Nasal cavity respiratory epithelium epithelial cell of viscerocranial mucosa (primary cell): ENCODE data around the gene RNASEL. TPM values are rescaled to one million over a fixed set of nuclear protein-coding genes. Genes with fewer than 3 reads are reported as not detected.

ENCODE experiments used
- total RNA-seq: library from RNA; depleted of rRNA; stranded (reverse); fragments of >200 nt; gene quantifications from 2 replicates; pipeline ENCODE4 v1.2.3, GENCODE V29; 2014

The RNASEL gene
- total RNA-seq: 3.4 and 11.4 TPM in 2 replicates

DNA sequence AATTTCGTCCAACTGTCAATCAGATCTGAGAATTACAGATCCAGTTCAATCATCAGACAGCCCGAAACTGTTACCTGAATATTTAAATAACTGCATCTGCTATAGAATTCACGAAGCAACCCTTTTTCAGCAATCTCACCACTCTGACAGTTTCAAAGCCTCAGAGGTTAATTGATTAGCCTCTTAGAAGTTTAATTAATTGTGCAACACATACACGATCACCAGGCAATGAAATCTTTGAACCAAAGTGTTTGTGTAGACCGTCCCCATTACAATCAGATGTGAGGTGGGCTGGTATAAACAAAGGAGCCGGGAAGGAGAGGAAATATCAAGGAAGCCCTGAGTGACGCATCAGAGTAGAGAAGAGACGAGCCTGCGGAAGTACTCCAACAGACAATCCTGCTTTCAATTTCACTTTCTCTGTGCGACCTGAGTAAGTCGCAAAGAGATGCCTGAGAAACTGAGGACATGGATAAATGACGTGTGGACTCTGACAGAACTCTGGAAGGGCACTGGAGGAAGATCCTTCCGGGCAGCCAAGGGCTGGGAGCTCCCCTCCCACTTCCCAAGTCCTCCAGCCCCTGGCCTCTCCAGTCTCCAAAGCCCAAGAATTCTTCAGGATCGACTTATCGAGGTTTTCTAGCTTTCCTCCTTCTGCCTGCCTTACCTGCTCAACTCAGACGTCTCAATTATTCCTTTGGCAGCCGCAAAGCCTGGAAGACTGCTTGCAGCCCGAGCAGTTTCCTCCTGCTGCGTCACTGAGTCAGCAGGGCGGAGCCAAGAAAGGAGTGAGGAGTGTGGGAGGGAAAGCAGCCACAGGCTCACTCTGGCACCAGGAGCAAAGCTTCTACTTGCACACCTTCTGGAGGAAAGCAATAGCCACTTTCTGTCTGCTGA is at the start of gene RNASEL:
TSS of gene RNASEL (minus strand) at position 757 of the 897 bp plus-strand sequence. CDS start 2,450 bp downstream, outside the sequence.

GRCh38 chr1:182604175-182605164 is 15.4 kb upstream of the RNASEL start, which contains the start of gene RGS16:
Gene RGS16, minus strand, starts transcription at chr1:182604389. Its CDS starts 130 bp downstream, at chr1:182604259.

Other genes with a start within 250 kb of the RNASEL start
- 136 and 1,466 TPM in 2 replicates for gene GLUL, start 197.5 kb downstream of the RNASEL start, total RNA-seq
- not detected in 2 replicates for gene TEDDM1, start 188.6 kb downstream of the RNASEL start, total RNA-seq
- gene RGSL1, start 139.1 kb downstream of the RNASEL start, total RNA-seq: not detected in 2 replicates
- 2.4 and 7.5 TPM in 2 replicates for gene RGS16, start 15.1 kb upstream of the RNASEL start, total RNA-seq
- not detected in 2 replicates for gene RGS8, start 95.3 kb upstream of the RNASEL start, total RNA-seq
- 3.8 and 19.7 TPM in 2 replicates for gene NPL, start 200.5 kb upstream of the RNASEL start, total RNA-seq